Stimulated activated CD4-positive, alpha-beta T cell treated with anti-CD3 and anti-CD28 coated beads, Interleukin-4, amount 100 ng/mL, for 4 hours (primary cell): ENCODE results near the gene SRGAP2B.
"Not testable (repeated sequence)": the region's sequence is repeated elsewhere in the genome, so short reads cannot be mapped to it uniquely, and the experiment has no call there.

ENCODE experiments used
- DNase-seq, 2 experiments: peaks; one replicate each; pipeline ENCODE4 v3.0.0-alpha.2; 2020

SRGAP2B gene

DNA sequence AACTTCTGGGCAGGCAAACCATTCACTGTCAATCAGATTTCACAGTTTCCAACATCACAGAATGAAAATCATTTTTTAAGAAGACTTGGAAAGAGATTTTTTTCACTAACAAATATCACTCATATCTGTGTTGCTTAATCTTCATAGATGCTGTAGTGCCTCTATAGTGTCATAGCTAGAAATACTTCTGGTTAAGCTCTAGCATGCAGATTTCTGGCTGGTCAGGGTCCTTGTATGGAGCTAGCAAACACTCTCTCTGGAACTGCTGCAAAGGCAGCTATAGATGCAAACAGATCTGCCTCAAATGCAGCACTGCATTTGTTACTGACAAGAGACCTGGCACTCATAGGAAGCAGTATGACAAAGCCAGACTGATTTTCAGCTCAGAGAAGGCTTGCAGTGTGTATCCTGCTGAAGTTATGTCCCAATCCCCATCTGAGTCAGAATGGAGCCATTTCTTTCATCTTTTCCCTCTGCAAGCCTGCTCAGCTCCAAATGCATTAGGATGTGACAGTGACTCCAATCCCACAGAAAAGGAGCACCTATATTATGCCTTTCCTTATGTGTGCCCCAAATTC, 99.2 kb downstream of the SRGAP2B start:
- not testable (repeated sequence) for DNase-seq

DNA sequence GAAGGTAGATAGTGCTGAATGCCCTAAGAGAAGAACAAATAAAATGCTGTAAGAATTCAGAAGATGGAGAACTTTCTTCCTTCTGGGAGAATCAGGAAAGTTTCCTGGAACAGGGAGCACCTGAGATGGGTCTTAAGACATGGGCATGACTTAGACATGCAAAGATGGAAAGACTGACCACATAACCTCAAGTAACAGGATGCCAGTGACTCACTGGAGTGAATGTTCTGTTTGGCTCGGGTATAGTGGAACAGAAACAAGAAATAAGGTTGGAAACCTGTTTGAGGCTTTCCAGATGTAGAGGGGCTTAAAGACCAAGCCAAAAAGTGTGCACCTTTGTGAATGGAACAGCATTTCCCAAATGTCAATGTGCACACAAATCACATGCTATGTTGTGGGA, 102.2 kb downstream of the SRGAP2B start:
- DNase-seq, result not testable (repeated sequence)

DNA sequence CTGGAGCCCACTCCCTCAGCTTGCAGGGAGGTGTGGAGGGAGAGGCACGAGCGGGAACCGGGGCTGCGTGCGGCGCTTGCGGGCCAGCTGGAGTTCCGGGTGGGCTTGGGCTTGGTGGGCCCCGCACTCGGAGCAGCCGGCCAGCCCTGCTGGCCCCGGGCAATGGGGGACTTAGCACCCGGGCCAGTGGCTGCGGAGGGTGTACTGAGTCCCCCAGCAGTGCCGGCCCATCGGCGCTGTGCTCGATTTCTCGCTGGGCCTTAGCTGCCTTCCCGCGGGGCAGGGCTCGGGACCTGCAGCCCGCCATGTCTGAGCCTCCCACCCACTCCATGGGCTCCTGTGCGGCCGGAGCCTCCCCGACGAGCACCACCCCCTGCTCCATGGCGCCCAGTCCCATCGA, 104.5 kb downstream of the SRGAP2B start:
- DNase-seq, result not testable (repeated sequence)

DNA sequence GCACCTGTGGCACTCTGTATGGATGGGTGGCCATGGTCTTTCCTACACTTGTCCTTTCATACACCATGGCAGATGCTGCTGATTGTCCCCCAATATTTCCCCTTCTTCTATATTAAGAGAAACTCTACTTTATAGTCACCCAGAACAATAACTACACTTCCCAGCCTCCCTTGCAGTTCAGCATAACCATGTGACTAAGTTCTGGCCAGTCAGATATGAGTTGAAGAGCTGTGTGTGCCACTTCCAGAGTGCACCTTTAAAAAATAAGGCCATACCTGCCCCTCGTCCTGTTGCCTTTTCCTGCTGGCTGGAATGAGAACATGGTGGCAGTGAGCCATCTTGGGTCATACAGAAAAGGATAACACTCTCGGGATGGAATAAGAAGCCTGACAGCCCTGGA, 108.0 kb downstream of the SRGAP2B start:
- not testable (repeated sequence) for DNase-seq

DNA sequence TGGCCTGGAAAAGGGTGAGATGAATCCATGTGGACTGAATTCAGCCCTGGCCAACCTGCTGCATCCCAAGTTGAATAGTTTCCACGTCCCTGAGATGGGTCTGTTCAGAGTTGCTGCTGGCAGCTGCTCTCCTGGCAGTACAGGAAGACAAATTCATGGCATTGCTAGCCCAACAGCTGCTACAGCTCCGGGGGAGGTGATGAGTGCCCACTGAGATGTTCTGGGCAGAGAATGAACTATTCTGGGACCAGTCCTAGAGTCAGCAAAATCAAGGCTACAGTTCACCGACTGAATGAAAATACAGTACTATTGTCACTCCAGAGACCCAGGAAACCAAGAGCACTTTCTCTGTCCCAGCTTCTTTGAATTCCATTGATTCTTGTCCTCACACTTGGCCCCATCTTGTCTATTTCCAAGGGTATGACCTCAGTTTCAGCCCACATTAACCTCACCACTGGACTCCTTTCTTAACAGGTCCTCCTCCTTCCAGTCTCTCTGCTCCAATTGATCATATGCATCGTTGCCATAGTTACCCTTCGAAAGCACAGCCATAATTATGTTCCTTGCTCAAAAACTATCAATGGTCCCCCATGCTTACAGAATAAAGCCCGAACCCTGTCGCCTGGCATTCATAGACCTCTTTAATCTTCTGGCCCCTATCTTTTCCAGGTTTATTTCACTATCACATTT, 108.8 kb downstream of the SRGAP2B start:
- not testable (repeated sequence) for DNase-seq

DNA sequence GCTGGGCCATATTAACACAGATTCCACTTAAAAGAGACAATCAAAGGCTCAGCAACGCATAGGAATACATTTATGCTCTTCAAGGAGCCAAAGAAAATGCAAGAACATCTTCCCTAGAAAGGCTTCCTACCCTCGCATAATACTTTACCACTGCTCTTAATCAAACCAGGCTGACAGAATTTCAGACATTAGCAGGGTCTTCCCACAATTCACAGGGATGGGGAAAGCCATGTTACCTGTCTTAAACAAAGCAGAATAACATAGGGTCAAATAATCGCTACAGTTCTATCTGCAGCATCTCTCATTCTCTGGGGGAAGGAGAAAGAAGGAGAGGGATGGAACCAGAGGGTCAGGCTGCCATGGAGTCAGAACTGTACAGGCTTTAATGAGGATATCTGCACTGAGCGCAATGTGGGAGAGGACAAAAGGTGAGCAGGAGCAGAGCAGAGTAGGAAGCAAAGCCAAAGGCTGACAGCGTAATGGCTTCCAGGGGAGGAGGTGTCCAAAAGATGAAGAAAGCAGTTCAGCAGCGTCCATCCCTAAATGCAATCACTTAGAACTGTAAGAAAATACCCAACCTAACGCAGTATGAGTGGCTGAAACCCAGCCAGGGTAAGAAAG, 109.5 kb downstream of the SRGAP2B start:
- DNase-seq, result not testable (repeated sequence)

DNA sequence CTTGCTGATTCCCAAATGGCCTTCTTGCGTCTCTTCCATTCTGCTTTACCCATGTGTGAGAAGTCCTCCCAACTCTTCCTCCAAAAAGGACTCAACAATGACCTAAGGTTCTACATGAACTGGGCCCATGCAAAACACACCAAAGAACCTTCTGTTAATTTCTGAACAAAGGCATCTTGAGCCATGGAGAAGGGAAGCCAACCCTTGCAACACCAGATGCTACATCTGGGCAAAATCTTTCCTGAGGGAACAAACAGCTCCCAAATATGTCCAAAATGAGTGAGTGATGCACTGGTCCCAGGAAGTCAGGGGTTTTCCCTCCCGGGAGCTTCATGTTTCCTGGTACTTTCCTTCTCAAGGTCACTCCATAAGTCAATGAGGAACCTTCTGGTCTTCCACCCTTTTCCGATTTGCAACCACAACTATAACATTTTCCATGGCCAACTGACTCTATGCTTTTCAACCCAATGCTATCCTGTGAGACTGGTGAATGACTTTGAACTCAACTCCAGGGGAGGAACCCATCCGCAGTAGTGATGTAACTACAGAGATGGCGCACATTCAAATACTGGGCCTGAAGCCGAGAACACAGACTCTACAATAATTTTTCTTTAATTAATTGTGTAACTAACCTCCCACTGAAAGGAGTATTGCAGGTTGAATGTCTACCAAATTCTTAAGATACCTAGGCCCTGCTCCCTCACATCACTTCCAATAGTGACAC, 112.2 kb downstream of the SRGAP2B start:
- not testable (repeated sequence) for DNase-seq

DNA sequence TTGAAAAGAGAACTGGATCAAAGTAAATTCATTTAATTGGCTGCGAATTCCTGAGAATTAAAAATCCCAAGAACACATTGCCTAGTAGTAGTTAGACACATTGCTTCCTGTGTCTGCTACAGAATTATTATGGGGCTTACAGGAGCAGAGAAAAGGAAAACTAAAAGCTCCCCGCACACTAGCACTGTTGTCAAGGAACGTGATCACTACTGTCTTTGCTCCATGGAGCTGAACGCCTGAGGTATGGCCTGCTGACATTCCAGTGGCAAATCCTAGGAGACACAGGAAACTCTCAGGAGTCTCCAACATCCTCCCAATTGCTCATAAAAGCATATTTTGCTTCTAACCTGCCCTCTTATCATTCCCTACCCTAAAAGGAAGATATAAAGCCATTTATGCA, 114.0 kb downstream of the SRGAP2B start:
- DNase-seq, result not testable (repeated sequence)

DNA sequence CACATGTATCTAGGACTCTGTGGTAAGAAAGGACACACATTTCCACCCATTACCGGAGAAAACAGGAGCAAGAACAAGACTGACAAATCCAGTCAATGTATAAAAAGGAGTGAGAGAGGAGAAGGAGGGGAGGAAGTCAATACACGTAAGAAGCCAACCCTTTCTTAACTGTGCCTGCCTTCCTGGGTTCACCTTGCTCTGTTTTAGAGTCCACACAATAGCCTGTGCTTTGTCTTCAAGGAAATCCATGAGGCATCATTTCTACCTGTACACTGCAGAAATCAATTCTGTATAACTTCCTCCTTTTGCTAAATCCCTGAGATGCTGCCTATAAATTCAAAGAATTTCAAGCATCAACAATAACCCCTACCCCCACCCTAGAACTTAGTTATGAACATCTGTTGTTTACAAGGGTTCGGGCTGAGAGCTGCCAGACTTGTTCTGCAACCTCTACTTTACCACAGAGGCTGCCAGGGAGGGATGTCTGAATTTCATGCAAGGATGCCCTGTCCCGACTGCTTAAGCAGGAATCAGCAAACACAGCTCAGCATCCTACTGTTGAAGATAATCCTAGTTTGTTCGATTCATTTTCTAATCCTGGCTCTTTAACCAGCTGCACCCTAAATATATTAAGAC, 115.0 kb downstream of the SRGAP2B start:
- not testable (repeated sequence) for DNase-seq

DNA sequence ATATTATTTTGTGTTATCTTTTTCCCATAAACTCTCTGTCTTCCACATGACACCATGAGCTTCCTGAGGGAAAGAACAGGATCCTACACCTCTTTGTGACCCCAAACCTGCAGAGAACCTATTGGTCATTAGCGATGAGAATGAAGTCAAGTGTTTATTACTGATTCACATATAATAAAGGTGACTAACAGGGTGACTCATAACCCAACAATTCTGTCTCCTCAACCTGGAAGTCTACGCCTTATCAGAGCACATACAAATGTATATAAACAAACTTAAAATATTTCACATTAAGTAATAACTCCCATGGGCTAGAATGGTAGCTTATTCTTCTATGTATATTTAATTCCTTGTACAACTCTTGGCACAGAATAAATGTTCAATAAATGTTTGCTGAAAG, 117.3 kb downstream of the SRGAP2B start:
- DNase-seq, result not testable (repeated sequence)

DNA sequence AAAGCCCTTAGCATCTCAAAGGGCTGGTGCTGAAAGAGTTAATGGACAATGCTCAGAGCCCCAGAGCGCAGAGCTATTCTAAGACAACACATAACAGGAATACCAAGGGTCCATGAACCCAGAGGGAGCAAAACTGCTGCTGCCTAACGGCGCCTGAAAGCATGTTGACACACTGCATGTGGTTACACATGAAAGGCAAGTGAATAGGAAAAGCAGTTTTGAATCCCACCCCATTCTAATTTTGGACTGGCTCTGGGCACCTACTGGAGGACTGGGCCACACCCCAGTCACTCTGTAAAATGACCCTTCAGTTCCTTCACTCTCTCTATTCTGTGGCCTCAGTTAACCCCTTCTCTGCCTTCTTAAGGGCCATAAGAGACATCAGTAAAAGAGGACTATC, 123.2 kb downstream of the SRGAP2B start:
- DNase-seq, result not testable (repeated sequence)

DNA sequence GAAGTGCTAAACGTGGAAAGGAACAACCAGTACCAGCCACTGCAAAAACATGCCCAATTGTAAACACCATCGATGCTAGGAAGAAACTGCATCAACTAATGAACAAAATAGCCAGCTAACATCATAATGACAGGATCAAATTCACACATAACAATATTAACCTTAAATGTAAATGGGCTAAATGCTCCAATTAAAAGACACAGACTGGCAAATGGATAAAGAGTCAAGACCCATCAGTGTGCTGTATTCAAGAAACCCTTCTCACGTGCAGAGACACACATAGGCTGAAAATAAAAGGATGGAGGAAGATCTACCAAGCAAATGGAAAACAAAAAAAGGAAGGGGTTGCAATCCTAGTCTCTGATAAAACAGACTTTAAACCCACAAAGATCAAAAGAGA, 128.6 kb downstream of the SRGAP2B start:
- not testable (repeated sequence) for DNase-seq

DNA sequence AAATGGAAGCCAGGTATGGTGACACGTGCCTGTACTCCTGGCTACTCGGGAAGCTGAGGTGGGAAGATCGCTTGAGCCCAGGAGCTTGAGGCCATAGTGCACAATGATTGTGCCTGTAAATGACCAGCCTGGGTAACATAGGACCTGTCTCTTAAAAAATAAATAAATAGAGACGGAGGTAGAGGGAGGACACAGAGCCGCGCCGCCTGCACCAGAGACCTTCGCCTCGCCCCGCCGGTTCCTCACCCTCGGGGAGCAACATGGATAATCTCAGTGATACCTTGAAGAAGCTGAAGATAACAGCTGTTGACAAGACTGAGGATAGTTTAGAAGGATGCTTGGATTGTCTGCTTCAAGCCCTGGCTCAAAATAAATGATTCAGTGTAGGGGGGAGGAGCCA, 130.4 kb downstream of the SRGAP2B start:
- not testable (repeated sequence) for DNase-seq

DNA sequence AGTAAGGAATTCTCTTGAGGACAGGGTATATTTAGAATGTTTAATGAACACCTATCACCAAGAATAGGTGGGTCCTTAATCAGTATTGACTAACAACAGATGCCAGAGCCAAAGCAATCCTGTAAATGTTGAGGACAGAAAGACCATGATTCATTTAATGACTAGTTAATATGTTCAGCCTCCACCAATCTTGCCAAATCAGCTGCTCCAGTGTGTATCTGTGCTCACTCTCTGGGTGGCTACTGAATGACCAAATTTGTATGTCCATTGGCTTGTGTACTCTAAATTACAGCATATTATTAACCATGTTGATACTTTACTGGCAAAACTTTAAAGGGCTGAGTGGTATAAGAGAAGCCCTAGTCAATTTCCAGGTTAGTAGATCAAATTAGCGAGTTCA, 130.9 kb downstream of the SRGAP2B start:
- DNase-seq, result not testable (repeated sequence)

DNA sequence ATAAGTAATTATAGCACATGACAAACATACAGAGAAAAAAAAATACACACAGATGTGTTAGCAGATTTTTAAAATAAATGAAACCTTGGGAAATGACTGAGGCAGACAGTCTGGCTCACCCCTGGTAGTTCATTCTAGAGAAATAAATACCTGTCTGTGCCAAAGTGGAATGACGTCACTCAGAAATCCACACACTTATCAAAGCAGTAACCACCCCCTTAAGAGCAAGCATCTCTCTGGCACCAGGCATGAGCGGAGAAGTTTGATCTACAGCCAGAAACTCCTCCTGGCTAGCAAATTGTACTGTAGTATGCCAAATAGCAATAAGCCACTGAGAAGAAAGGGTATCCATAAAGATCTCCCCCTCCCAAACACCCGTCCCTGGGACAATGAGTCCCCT, 131.6 kb downstream of the SRGAP2B start:
- not testable (repeated sequence) for DNase-seq

DNA sequence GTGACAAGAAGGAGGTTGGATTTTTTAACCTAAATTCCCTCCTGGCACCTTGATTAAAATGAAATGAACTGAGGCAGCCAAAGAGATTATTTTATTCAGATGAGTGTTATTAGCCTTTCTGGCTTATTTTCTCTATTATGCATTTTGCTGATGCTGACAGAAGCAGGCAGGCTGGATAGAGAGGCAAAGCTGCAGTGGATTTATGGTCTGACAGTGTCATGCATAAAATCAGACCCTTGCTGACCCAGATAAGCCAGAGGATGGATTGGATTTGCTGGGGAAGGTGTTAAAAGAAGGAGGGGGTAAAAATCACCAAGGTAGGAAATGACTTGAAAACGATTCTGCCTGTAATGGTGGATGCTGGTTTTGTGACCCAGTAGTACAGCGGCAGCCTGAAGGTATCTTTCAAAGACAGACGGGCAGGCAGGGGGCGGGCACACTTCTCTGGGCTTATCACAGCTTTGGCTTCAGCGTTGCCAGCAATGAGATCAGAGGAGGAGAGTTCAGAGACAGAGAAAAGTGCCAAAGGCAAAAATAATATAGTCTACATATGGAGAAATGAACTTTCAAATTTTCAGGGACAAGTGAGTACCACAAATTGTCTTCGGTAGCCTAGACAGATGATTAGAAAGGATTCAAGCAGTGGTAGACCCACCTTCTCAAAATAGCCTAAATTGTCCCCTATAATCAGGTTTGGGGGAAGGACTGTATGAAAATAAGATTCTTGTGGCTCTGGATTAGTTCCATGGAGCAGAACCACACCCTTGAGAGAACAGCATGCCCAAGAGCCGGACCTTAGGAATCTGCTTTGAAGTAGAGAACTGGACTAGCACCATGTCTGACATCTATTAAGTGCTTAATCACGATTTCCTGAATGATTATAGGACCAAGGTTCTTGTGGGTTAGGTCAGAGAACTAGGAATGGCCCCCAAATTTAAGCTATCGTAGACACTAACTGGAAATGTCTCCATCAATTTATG, 133.2 kb downstream of the SRGAP2B start:
- not testable (repeated sequence) for DNase-seq

DNA sequence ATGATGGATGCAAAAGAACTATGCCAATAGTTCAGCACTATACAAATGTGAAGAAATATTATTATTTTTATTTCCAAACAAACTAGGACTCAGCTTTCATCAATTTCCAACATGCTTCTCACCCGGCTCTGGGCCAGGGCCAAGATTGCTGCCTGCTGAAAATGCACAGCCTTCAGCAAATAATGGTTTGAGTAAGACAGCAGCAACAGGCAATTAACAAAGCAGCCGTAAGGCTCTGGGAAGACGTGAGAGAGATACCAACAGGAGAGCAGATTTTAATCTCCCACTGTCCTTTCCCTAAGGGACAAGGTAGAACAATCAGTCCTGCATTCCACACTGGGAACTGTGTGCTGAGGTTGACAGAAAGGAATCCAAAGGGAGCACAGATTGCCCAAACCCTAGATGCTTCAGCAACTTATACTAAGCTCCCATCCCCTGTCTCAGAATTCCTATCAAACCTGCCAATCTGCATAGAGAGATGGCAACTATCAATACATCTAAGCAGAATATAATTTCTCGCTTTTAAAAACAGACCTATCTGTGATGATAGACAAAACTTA, 134.1 kb downstream of the SRGAP2B start:
- not testable (repeated sequence) for DNase-seq

DNA sequence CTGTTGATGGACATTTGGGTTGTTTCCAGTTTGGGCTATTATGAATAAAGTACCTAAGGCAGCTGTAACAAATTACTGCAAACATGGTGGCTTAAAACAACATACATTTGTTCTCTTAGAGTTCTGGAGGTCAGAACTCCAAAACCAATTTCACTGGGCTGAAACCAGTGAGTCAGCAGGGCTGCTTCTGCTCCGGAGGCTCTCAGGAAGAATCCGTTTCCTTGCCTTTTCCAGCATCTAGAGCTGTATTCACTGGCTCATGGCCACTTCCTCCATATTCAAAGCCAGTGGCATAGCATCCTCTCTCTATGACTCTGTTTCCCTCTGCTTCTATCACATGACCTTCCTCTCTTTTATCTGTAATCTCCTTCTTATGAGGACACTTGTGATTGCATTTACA, 146.7 kb downstream of the SRGAP2B start:
- DNase-seq, result not testable (repeated sequence)

DNA sequence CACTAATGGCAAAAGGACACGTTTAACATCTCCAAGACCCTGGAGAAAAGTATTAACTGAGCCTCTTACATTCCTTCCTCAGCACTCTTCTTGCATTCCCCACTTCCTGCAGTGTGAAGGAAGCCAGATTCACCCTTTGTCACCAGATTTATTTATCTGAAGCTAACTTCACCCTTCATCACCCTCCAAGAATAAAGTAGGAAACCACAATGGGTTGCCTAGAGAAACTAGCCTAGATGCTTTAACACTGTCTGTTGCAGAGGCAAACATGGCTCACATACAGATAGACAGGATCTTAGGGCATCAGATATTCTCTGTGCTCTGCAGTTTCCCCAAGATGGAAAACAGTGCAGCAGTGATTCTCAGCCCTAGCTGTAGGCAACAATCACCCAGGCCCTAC, 147.6 kb downstream of the SRGAP2B start:
- not testable (repeated sequence) for DNase-seq

DNA sequence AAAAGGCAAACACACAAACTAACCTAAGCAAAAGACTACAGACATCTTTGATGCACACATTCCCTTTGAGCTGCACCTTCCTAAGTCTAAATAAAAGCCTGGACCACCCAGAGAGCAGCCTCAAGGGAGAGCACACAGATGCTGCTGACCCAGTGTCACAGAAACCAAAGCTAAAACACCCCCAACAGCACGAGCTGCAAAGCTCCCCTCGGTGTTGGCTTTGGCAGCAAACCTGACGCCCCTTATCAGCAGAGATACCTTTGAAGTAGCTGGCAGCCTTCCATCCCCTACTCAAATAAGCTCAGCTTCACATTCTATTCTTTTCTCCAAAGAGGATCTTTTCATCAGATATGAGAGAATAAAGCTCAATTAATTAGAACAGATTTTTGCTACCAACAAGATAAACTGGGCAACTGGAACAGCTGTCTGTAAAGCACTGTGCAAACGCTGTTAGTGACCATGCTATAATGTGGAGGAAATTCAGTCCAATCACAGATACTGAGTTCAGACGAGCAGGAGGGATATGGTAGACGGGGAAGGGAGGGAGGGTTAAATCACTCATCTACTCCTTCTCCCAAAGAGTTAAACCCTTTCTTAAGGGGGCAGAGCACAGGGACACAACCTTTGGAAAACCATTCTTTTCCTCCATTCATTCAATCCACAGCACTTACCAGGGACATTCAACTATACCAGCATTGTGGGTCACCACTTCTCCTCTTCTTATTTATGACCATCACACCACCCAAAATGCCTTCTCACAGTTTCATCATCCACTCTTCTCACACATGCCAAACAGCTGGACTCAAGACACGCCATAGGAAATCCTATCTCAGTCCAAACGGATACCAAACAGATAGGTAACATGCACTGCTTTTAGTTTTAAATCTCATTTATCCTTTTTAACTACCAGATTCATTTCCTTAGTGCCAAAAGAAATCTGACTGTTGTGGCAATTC, 148.3 kb downstream of the SRGAP2B start:
- not testable (repeated sequence) for DNase-seq
